ENCODE results near the gene CFAP73. TPM values are rescaled to one million over a fixed set of nuclear protein-coding genes. Genes with fewer than 3 reads are reported as not detected.

CFAP73 gene
- total RNA-seq, 2 donors from 2014 or later: not detected

DNA sequence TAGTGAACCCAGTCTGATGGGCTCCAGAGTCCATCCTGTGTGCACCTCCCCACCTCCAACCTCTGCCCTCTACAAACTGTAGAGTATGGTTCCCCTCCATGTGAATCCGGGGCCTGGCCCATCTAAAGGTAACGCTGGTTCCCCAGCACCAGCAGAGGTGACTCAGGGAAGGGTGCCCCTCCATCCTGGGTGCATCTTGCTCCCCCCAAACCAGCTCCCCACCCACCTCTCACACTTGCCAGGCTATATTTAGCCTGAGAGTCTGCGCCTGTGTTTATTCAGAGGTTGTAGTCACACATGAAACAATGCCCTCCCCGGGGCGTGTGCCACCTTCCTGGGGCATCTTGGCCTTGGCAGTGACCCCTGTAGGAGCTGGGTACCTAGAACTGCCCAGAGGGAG lies 40.2 kb upstream of the CFAP73 start:
- Mint-ChIP-seq H3K9me3 (no peaks in the 10 kb centered on the region), H3K36me3 (ENCODE audit: low read depth) (no peaks in the 10 kb centered on the region), H3K4me3 (no peak overlapping the region), H3K27me3 (ENCODE audit: insufficient read depth) (peaks cover 9% of the 10 kb centered on the region), H3K4me1 (peaks cover 13% of the 10 kb centered on the region), H3K27ac (no peak overlapping the region)
- H3K27me3 ChIP-seq (ENCODE audit: control insufficient read depth, insufficient read depth, low read length, poor library complexity, severe bottlenecking): peaks cover 7% of the 10 kb centered on the region
- H3K9ac ChIP-seq (ENCODE audit: extremely low read depth, low read length, poor library complexity, severe bottlenecking): no peak overlapping the region
- DNase-seq: no peak
- no peaks in the 10 kb centered on the region for H3K36me3 ChIP-seq (ENCODE audit: control insufficient read depth, insufficient read depth, low read length)
- H3K4me3 ChIP-seq (ENCODE audit: low read length): no peak overlapping the region
- H3K9me3 ChIP-seq (ENCODE audit: control insufficient read depth, low read length): no peaks in the 10 kb centered on the region
- WGBS, 2 experiments (ENCODE audit: insufficient coverage in 1 of 2, insufficient read length in 1 of 2): 93 to 100% methylated on average over 1 to 5 of the region's 5 CpGs
- H3K27ac ChIP-seq (ENCODE audit: low read depth, low read length): no peak overlapping the region
- H3K4me1 ChIP-seq (ENCODE audit: control insufficient read depth, insufficient read depth, low read length): peaks cover 7% of the 10 kb centered on the region
- TF ChIP-seq, protein P1, sequence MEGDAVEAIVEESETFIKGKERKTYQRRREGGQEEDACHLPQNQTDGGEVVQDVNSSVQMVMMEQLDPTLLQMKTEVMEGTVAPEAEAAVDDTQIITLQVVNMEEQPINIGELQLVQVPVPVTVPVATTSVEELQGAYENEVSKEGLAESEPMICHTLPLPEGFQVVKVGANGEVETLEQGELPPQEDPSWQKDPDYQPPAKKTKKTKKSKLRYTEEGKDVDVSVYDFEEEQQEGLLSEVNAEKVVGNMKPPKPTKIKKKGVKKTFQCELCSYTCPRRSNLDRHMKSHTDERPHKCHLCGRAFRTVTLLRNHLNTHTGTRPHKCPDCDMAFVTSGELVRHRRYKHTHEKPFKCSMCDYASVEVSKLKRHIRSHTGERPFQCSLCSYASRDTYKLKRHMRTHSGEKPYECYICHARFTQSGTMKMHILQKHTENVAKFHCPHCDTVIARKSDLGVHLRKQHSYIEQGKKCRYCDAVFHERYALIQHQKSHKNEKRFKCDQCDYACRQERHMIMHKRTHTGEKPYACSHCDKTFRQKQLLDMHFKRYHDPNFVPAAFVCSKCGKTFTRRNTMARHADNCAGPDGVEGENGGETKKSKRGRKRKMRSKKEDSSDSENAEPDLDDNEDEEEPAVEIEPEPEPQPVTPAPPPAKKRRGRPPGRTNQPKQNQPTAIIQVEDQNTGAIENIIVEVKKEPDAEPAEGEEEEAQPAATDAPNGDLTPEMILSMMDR (conservative IDR thresholded peaks at IDR 0.05): no peak

DNA sequence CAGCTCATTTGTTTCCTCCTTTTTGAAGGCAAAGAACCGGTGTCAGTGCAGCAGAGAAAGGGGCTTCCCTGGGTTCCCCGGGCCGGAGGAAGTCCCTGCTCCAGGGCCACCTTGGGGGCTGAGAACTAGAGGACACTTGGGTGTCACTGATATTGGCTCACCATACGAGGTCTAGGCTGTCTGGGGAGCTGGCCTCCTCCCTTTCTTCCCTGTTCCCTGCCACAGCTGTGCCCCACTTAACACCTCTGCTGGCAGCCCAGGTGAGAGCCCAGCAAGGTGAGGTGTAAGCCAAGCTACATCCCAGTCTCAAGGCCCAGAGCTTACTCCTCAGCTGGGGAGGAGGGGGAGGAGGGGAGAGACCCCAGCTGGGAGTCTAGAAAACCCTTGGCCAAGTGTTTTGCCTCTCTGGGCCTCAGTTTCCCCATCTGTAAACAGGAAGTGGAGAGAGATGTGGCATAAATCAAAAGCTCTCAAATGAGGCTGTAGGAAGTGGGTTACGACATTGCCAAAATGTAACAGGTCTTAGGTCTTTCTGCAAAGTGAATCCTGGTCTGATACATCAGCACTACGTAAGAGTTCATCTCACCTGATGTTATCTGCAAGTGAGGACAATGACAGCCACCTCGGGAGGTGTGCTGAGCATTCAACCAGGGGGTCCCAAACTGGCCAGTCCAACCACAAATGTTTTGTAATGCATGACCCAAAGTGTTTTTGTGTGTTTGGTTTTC lies 39.5 kb upstream of the CFAP73 start:
- no peak overlapping the region for H3K4me3 ChIP-seq (ENCODE audit: low read length)
- H3K9me3 Mint-ChIP-seq: no peaks in the 10 kb centered on the region
- H3K9me3 ChIP-seq (ENCODE audit: control insufficient read depth, low read length): no peaks in the 10 kb centered on the region
- no peak overlapping the region for H3K9ac ChIP-seq (ENCODE audit: extremely low read depth, low read length, poor library complexity, severe bottlenecking)
- H3K27me3 ChIP-seq (ENCODE audit: control insufficient read depth, insufficient read depth, low read length, poor library complexity, severe bottlenecking): peaks cover under 1% of the 10 kb centered on the region
- H3K27ac Mint-ChIP-seq: no peak overlapping the region
- H3K4me1 ChIP-seq (ENCODE audit: control insufficient read depth, insufficient read depth, low read length): peaks cover 7% of the 10 kb centered on the region
- no peaks in the 10 kb centered on the region for H3K36me3 Mint-ChIP-seq (ENCODE audit: low read depth)
- H3K36me3 ChIP-seq (ENCODE audit: control insufficient read depth, insufficient read depth, low read length): no peaks in the 10 kb centered on the region
- peaks cover 5% of the 10 kb centered on the region for H3K27me3 Mint-ChIP-seq (ENCODE audit: insufficient read depth)
- H3K27ac ChIP-seq (ENCODE audit: low read depth, low read length): no peak overlapping the region
- DNase-seq: peak; percentile 80
- 79 to 88% methylated on average over 3 to 7 of the region's 7 CpGs for WGBS, 2 experiments (ENCODE audit: insufficient coverage in 1 of 2, insufficient read length in 1 of 2)
- no peak overlapping the region for H3K4me3 Mint-ChIP-seq
- peaks cover 13% of the 10 kb centered on the region for H3K4me1 Mint-ChIP-seq
- TF ChIP-seq, protein P1 (conservative IDR thresholded peaks at IDR 0.05): no peak

DNA sequence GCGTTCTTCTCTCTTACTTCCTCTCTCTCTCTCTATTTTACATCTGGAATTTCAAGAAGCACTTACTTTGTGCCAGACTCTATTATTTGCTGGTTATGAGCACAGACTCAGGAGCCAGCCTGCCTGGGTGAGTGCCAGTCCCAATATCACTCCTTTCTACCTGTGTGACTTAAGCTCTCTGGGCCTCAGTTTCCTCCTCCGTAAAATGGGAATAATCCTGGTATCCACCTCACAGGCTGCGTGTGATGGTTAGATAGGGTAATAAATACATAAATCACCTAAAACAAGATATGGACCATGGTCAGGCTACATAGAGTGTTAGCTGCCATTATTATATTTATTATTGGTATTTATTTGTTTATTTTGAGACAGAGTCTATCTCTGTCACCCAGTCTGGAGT lies 38.3 kb upstream of the CFAP73 start:
- no peaks in the 10 kb centered on the region for H3K36me3 ChIP-seq (ENCODE audit: control insufficient read depth, insufficient read depth, low read length)
- no peaks in the 10 kb centered on the region for H3K9me3 Mint-ChIP-seq
- no peaks in the 10 kb centered on the region for H3K36me3 Mint-ChIP-seq (ENCODE audit: low read depth)
- no peaks in the 10 kb centered on the region for H3K27me3 ChIP-seq (ENCODE audit: control insufficient read depth, insufficient read depth, low read length, poor library complexity, severe bottlenecking)
- H3K9me3 ChIP-seq (ENCODE audit: control insufficient read depth, low read length): no peaks in the 10 kb centered on the region
- WGBS, 2 experiments (ENCODE audit: insufficient coverage in 1 of 2, insufficient read length in 1 of 2): 90 to 100% methylated on average over 1 to 3 of the region's 3 CpGs
- H3K27ac ChIP-seq (ENCODE audit: low read depth, low read length): no peak overlapping the region
- DNase-seq: no peak
- H3K9ac ChIP-seq (ENCODE audit: extremely low read depth, low read length, poor library complexity, severe bottlenecking): no peak overlapping the region
- H3K4me3 Mint-ChIP-seq: no peak overlapping the region
- H3K4me1 Mint-ChIP-seq: peaks cover 13% of the 10 kb centered on the region
- no peak overlapping the region for H3K4me3 ChIP-seq (ENCODE audit: low read length)
- H3K27me3 Mint-ChIP-seq (ENCODE audit: insufficient read depth): no peaks in the 10 kb centered on the region
- H3K4me1 ChIP-seq (ENCODE audit: control insufficient read depth, insufficient read depth, low read length): peaks cover 7% of the 10 kb centered on the region
- H3K27ac Mint-ChIP-seq: no peak overlapping the region
- TF ChIP-seq, protein P1 (conservative IDR thresholded peaks at IDR 0.05): no peak

Data from endodermal cell (in vitro differentiated cells).